Measurements from ENCODE around the gene LILRB5.
A peak's percentile ranks its signal among the peaks of the same experiment; 100 is the strongest.
"Not testable (repeated sequence)": the region's sequence is repeated elsewhere in the genome, so short reads cannot be mapped to it uniquely, and the experiment has no call there.

Gene LILRB5

DNA sequence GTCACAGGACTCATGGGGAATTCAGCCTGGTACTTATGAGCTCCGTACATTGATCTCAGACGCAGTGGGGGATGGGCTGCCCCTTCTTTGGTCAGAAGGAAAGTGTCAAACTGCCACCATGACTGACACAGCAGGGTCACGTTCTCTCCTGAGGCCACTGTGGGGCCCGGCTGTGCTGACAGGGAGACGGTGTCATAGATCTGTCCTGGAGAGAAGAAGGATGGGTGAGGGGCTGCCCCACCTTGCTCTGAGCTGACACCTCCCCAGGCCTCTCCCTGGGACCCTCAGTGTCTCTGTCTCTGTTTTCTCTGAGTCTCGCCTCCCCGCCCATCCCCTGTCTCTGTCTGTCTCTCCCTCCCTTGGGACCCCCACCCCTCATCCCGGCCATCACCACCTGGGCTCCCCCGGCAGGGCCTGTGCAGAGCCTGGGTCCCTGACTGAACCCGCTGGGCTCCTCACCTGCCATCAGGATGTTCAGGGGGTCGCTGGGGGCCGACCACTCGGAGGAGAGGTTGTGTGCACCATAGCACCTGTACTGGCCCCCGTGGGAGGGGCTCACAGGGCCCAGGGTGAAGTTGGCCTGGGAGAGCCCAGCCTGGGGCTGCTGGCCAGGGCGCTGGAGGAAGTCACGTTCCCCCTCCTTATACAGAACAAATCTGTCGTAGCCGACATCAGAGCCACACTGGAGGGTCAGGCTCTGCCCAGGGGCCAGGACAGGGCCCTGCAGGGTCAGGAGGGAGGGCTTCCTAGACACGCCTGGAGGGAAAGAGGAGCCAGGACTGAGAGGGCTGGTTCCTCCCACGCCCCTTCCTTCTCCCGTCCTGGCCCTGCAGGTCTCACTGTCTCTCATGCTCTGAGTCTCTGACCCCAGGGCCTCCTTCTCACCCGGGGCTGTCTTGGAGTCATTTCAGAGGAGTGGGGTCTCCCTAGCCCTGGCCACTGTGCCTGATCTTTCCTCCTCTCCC, 16.4 kb downstream of the LILRB5 start:
- DNase-seq: peak; percentile 44

DNA sequence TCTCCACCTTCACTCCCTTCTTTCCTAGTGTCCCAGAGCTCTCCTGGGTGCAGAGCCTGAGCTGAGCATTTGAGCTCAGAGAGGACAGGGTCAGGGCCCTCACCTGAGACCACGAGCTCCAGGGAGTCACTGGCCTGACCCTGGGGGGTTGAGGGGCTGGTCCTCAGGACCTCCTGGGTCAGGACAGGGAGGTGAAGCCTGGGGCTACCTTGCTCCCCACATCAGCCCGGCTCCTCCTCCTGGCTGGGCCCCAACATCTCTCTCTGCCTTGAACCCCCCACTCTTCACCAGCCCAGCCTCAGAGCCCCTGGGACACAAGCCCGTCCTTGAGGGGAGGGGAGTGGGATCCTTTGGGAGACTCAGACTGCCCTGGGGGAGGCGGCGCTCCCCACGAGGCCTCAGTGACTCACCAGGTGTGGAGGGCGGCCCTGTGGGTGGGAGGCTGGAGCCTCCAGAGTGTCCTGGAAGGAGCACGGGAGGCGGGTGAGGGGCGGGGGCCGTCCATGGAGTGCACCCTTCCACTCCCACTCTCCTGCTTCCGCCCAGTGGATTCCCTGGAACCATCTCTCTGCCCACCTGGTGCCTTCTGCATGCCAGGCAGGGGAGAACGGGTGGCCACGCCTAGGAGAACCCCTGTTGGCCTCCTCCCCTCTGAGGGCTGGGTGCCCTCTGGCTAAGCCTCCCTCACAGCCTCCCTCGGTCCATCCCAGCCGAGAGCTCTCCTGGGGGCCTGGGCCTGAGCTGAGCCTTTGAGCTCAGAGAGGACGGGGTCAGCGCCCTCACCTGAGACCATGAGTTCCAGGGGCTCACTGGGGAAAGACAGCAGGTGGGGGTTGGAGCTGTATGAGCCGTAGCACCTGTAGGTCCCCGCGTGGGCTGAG, 17.3 kb downstream of the LILRB5 start:
- DNase-seq: peak; percentile 54

- no peak for DNase-seq
Observed at GRCh38 chr19:54233941-54234340, 23.1 kb downstream of the LILRB5 start.

DNA sequence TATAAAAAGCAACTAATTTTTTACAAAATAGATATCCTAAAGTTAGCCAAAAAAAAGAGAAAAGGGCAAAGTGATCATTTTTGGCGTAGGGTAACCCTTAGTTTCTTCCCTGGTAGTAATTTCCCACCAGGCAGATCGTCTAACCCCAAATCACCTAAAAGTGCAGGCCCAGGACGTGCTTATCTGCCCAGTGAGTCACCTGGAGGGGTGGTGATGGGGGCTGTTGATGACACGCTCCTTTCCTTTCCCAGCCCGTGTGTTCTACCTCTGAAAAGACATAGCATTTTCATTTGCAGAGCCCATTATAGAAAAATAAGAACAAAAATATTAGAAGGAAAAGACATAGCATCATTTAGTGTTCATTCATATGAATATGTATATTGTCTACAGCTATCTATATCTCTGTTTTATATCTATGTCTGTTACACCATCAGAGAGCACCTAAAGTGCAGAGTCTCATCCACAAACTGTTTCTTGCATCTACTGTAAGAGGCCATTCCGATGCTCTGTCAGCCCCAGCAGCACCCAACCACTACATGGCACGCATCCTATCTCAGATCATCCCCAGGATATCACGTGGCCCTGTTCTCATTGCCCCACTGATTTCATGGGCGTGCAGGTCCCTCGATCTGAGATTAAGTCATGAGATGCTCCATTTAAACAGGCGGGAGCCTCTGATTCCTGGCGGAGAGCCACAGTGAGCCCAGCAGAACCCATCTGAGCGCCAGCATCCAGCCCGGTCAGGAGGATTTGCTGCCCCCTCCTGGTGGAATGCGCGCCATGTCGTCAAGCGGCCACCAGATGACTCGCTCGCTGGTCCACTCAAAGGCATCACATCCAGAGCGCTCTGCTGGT, 25.8 kb downstream of the LILRB5 start:
- peak; percentile 95 for DNase-seq

- DNase-seq: no peak
Observed at GRCh38 chr19:54230031-54230430, 27.0 kb downstream of the LILRB5 start.

DNA sequence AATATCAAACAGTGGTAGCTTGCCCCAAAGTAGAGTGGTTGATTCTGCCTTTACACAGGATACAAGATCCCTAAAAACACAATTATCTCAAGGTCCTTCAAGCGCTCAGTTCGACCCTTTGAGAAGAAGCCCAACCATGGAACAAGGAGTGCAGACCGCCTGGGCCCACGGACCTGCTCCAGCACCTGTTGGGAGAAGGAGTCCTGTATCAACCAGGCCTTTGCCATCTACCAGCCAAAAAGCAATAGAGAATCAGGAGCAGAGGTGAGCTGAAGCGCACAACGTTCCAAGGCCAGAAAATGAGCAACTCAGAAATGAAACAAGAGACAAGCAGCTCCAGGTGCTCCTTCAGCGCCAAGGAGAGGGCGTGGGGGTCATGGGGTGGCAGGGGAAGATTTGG, 27.9 kb downstream of the LILRB5 start:
- no peak for DNase-seq

DNA sequence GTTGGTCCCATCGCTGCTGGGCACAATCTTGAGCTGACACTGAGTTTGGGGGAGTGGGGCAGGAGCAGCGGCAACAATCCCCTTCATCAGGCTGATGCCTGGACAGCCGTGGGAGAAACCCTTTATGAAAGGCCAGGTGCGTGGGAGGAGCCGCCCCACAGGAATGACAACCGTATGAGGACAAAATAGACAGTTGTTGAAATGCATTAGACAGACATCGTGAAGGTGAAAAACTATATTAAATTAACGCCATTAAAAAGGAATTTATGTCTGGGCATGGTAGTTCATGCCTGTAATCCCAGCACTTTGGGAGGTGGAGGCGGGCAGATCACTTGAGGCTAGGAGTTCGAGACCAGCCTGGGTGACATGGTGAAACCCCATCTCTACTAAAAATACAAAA, 32.5 kb downstream of the LILRB5 start:
- not testable (repeated sequence) for DNase-seq

DNA sequence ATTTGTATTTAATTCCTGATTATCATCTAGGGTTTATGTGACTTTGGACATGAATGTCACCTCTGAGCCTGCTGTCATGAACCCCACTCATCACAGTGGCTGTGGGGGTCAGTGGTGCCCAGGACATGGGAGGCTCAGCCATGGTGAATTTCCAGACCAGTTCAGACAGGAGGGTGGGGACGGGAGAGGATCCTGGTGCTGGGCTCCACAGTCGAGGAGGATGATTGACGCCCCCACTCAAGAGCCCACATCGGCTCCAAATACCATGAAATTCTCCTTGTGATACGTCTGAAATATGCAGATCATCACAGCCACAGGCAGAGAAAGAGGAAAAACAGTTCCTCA, 33.2 kb downstream of the LILRB5 start:
- DNase-seq: not testable (repeated sequence)

DNA sequence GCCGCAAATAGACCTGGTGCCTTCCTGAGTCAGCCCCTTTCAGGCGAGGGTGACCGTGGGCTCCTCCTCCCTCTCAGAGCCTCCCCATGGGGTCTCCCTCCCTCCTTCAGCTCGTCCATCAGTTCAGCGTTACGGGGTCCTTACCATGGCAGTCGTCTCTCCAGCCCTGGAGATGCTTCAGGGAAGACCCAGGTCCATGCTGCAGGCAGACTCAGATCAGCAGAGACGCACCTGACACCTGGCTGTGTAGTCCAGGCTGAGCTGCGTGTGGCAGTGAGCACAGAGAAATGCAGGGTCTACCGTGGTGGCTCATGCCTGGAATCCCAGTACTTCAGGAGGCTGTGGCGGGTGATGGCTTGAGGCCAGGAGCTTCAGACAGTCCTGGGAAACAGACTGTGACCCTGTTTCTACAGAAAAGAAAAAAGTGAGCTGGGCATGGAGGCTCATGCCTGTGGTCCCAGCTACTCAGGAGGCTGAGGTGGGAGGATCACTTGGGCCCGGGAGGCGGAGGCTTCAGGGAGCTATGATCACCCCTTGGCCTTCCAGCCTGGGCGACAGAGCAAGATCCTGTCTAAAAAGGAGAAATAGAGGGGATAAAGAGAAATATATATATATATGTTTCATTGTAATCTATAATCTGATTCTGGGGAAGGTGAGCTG, 33.7 kb downstream of the LILRB5 start:
- DNase-seq: not testable (repeated sequence)

DNA sequence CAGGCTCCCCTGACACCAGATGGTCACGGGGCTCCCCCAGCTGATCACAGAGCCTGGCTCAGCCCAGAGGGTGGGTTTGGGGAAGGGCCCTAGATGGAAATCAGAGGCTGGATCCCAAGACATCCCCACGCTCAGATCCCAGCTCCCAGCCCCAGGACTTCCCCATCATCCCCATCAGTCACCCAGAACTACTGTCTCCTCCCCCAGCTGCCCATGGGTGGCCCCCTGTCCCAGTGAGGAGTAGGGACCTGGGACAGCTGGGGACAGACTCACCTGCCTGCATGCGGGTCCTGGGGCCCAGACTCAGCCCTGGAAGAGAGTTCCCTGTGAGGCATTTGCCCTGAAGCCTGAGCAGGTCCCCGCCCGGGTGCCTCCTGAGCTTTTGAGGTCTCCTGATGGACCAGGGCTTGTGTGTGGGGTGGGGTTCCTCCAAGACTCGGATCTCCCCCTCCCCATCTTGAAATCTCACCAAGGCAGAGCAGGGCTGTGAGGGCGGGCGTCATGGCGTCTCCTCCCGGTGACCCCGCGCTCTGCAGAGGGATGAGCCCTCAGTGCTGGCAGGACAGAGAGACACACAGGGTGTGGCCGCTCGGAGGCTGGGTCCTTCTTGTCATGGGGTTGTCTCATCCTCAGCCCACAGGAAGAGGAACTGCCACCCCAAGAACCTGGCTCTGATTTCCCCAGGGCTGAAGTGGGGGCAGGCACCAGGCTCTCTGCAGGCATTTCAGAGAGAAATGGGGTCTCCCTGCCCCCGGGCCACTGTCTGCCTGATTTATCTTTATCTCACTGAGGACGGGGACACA, 34.4 kb downstream of the LILRB5 start, which contains the start of gene LILRB3:
Gene LILRB3, minus strand, starts transcription at position 534 of the 803 bp plus-strand sequence. Its CDS starts 31 bp downstream, at position 503.
- DNase-seq: not testable (repeated sequence)

DNA sequence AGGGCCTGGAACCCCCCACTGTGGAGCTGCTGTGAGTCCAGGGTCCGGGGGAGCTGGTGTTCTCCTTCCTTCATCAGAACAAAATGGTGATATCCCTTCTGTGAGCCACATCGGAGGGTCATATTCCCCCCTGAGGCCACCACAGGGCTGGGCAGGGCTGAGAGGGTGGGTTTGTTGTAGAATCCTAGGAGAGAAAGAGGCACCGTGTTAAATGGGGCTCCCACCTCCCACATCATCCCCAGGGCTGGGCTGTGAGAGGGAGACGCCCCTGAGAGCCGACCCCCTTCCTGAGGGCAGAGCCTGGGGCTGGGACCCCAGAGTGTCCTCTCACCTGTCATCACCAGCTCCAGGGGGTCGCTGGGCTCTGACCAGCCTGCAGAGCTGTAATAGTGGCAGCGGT, 35.1 kb downstream of the LILRB5 start:
- not testable (repeated sequence) for DNase-seq

- DNase-seq: not testable (repeated sequence)
Observed at GRCh38 chr19:54219702-54220101, 37.4 kb downstream of the LILRB5 start.

DNA sequence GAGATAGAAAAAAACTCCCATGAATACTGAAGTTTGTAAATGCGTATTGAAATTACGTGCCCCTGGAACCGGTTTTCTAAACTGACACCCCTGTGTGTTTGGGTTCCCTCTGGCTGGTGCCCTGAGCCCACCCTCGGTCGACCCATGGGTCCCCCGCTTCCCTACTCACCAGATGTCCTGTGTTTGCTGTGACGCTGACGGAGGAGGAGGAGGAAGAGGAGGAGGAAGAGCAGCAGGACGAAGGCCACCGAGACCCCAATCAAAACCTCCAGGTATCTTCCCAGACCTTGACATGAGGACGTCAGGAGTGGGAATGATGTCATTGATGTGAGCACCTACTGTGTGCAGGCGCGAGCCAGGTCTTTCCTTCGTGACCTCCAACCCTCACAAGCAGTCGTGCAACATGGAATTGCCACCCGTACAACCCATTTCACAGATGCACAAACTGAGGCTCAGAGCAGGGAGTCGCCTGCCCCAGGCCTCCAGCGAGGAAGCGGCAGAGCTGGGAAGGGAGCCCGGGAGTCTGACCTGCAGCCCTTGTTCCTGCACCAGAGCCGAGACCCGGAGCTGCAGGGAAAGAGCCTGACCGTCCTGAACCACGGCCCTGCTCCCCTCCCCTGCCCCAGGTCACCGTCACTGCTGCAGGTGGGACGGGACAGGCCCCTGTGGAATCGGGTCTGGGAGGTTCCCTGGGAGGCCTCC, 38.0 kb downstream of the LILRB5 start:
- no peak for DNase-seq

GRCh38 chr19:54218259-54218658, 38.8 kb downstream of the LILRB5 start:
- DNase-seq: no peak

GRCh38 chr19:54217517-54218247, 39.4 kb downstream of the LILRB5 start:
- DNase-seq: peak; percentile 86

DNA sequence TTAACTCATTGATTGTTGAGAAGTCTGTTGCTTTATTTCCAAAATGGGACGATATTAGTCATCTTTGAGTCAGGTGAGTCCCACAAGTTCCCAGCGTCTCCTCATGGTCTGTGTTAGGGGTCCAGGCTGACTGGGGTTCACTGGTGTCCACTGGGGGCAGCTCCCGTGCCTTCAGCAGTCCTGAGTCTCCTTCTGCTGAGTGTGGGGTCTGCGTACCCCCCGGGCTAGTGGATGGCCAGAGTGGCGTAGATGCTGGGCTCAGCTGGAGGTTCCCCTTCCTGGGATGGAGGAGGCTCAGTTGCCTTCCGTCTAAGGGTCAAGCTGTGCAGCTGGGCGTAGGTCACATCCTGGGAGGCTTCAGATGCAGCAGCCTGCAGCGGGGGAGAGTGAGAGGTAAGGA, 40.2 kb downstream of the LILRB5 start:
- no peak for DNase-seq

DNA sequence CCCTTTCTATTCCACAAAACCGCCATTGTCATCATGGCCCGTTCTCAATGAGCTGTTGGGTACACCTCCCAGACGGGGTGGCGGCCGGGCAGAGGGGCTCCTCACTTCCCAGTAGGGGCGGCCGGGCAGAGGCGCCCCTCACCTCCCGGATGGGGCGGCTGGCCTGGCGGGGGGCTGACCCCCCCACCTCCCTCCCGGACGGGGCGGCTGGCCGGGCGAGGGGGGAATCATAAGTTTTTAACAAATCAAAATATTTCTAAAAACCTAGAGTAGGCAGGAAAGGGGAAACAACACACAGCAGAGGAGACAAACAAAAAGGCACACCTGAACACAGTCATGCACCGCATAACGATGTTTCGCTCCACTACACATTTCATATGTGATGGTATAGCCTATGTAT, 42.3 kb downstream of the LILRB5 start:
- DNase-seq: not testable (repeated sequence)

DNA sequence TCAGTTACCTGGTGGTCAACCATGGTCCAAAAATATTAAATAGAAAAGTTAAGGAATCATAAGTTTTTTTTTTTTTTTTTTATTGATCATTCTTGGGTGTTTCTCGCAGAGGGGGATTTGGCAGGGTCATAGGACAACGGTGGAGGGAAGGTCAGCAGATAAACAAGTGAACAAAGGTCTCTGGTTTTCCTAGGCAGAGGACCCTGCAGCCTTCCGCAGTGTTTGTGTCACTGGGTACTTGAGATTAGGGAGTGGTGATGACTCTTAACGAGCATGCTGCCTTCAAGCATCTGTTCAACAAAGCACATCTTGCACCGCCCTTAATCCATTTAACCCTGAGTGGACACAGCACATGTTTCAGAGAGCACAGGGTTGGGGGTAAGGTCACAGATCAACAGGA, 42.9 kb downstream of the LILRB5 start:
- not testable (repeated sequence) for DNase-seq

- no peak for DNase-seq
Observed at GRCh38 chr19:54211235-54211634, 45.8 kb downstream of the LILRB5 start.
